K562 (cell line): ENCODE results near the gene SYTL2. TPM values are rescaled to one million over a fixed set of nuclear protein-coding genes. Genes with fewer than 3 reads are reported as not detected.

Experiments
- ATF7 ChIP-seq: fragments of 450-650 bp; IDR thresholded peaks from 2 replicates; pipeline ENCODE4 v1.7.1; 2014; ENCODE audit warnings: mild to moderate bottlenecking, moderate library complexity
- GTF2F1 ChIP-seq: IDR thresholded peaks from 2 replicates; pipeline ENCODE4 v1.6.1; 2011; ENCODE audit warnings: low read depth, low read length, improper control_type of control experiment
- ID3 ChIP-seq, 2 experiments: fragments of 250-450 bp in 1 of 2; fragments of 450-650 bp in 1 of 2; sonication (Bioruptor Pico) in 1 of 2; IDR thresholded peaks; 2 replicates each; pipeline versions ENCODE4 v1.6.1 to v1.8.0; 2016 to 2021; ENCODE audit warnings: mild to moderate bottlenecking in 2 of 2, moderate library complexity in 2 of 2, missing compliant biosample characterization in 1 of 2, missing genetic modification characterization in 1 of 2
- NCOA2 ChIP-seq, 2 experiments: fragments of 450-650 bp; IDR thresholded peaks; 2 replicates each; pipeline ENCODE4 v1.6.1; 2018; ENCODE audit warnings: mild to moderate bottlenecking in 2 of 2, moderate library complexity in 1 of 2; ENCODE audit not compliant: partially characterized antibody in 2 of 2
- TFE3 ChIP-seq: fragments of 450-650 bp; formaldehyde crosslinking; IDR thresholded peaks from 2 replicates; pipeline ENCODE4 v1.4.0; 2020; ENCODE audit warnings: mild to moderate bottlenecking, mixed read lengths
- ZNF589 ChIP-seq: fragments of 200-800 bp; sonication (Bioruptor generic); IDR thresholded peaks from 2 replicates; pipeline ENCODE4 v1.6.1; 2016; ENCODE audit warnings: low read depth, missing genetic modification characterization, missing compliant biosample characterization
- polyA plus RNA-seq, 8 experiments: library from polyadenylated mRNA; depleted of rRNA in 4 of 8; stranded (reverse) in 5 of 8; unstranded in 3 of 8; fragments of >200 nt; fragmentation: Nextera tagmentation in 2 of 8; fragmentation: Illumina TruSeq in 1 of 8; extraction: Ambion mirVana in 2 of 8; extraction: Trizol in 1 of 8; gene quantifications; 2 replicates each; pipeline versions ENCODE4 v1.2.1 to v1.2.3, GENCODE V29; 2011 to 2014; ENCODE audit warnings: inconsistent platforms in 1 of 8, missing spikeins in 1 of 8
- total RNA-seq, 7 experiments: library from RNA; depleted of rRNA in 6 of 7; stranded (reverse); fragments of >200 nt in 6 of 7; fragmentation: Illumina TruSeq in 2 of 7; extraction: Trizol in 2 of 7; gene quantifications; 2 replicates each; pipeline versions ENCODE4 v1.2.1 to v1.2.3, GENCODE V29; 2011 to 2021; ENCODE audit warnings: low replicate concordance in 1 of 7

Gene SYTL2
- total and polyA plus RNA-seq, 9 of the 15 experiments (the other 6 are each of a cell fraction or from before 2014, with no cell fraction given) = 0.05 to 0.57 (median 0.35) TPM

GRCh38 chr11:85665733-85666132 is 145.2 kb downstream of the SYTL2 start (continued):
- TF ChIP-seq ID3 (CRISPR knock-in tag; IDR thresholded peaks at IDR 0.05) = no peak
- TF ChIP-seq ID3 (tag; IDR thresholded peaks at IDR 0.05) = 0 out of 2 replicates have a peak, but pooled peaks have one; percentile 19
- peak; percentile 9; the same call in 1 of the 2 replicates for TF ChIP-seq ATF7
- TF ChIP-seq TFE3 (CRISPR knock-in tag) = no peak
- no peak for TF ChIP-seq NCOA2 (IDR thresholded peaks at IDR 0.05; ENCODE audit: partially characterized antibody in 2 of 2)
- no peak for TF ChIP-seq GTF2F1
- no peak for TF ChIP-seq ZNF589 (CRISPR knock-in tag)
- TF ChIP-seq, all 486 proteins: peak for 4
